Inflammatory macrophage treated with lipopolysaccharide for 1 hour (primary cell): ENCODE measurements around the gene HJURP.
A peak's percentile ranks its signal among the peaks of the same experiment; 100 is the strongest.
"Not testable (repeated sequence)": the region's sequence is repeated elsewhere in the genome, so short reads cannot be mapped to it uniquely, and the experiment has no call there.

ENCODE experiments used
- DNase-seq, 2 donors: peaks; one replicate each; pipeline ENCODE4 v3.0.0-alpha.2; 2020 to 2022

HJURP gene

GRCh38 chr2:233854241-233854981 lies at the start of gene HJURP:
TSS of gene HJURP (minus strand) at chr2:233854535. CDS start at chr2:233854500, 35 bp downstream.
- peak; percentile 89 to 96 for DNase-seq

- no peak for DNase-seq
These were observed 47.5 kb upstream of the HJURP start for GRCh38 chr2:233901884-233902283.

- no peak for DNase-seq
These were observed 47.0 kb upstream of the HJURP start for GRCh38 chr2:233901367-233901766.

GRCh38 chr2:233896253-233896652 lies 41.9 kb upstream of the HJURP start:
- DNase-seq, result peak in 1 of 2 donors; percentile 11

- DNase-seq, result no peak
These were observed 38.5 kb upstream of the HJURP start for GRCh38 chr2:233892793-233893192.

- no peak for DNase-seq
These were observed 28.0 kb upstream of the HJURP start for GRCh38 chr2:233882353-233882752.

GRCh38 chr2:233872125-233872524 lies 17.8 kb upstream of the HJURP start:
- DNase-seq, result not testable (repeated sequence)

GRCh38 chr2:233871432-233871831 lies 17.1 kb upstream of the HJURP start:
- no peak for DNase-seq

- DNase-seq, result peak; percentile 25 to 65
These were observed 13.7 kb upstream of the HJURP start, which contains the start of gene MSL3B for GRCh38 chr2:233867993-233868532. TSS of gene MSL3B (minus strand) at chr2:233868386.

- DNase-seq, result no peak
These were observed 12.1 kb upstream of the HJURP start for GRCh38 chr2:233866479-233866878.

- DNase-seq, result no peak
These were observed 11.5 kb upstream of the HJURP start for GRCh38 chr2:233865838-233866237.

GRCh38 chr2:233862261-233862768 lies 8.0 kb upstream of the HJURP start:
- no peak for DNase-seq

- DNase-seq, result no peak
These were observed 4.0 kb upstream of the HJURP start for GRCh38 chr2:233858331-233858730.

- peak; percentile 28 to 73 for DNase-seq
These were observed 3.3 kb upstream of the HJURP start for GRCh38 chr2:233857511-233858141.

GRCh38 chr2:233856184-233856583 lies 1.8 kb upstream of the HJURP start:
- DNase-seq, result no peak

- no peak for DNase-seq
These were observed 1.0 kb upstream of the HJURP start for GRCh38 chr2:233855345-233855744.

- no peak for DNase-seq
These were observed 473 bp downstream of the HJURP start for GRCh38 chr2:233853883-233854240.

- DNase-seq, result no peak
These were observed 982 bp downstream of the HJURP start for GRCh38 chr2:233853353-233853752.

GRCh38 chr2:233852056-233852455 lies 2.3 kb downstream of the HJURP start:
- peak in 1 of 2 donors; percentile 25 for DNase-seq

- DNase-seq, result no peak
These were observed 3.2 kb downstream of the HJURP start for GRCh38 chr2:233851169-233851568.

GRCh38 chr2:233850745-233851144 lies 3.6 kb downstream of the HJURP start:
- DNase-seq, result no peak

GRCh38 chr2:233849607-233850271 lies 4.6 kb downstream of the HJURP start:
- no peak for DNase-seq

GRCh38 chr2:233848276-233848675 lies 6.1 kb downstream of the HJURP start:
- DNase-seq, result no peak
